Measurements from ENCODE around the gene EXOC2.

DNA sequence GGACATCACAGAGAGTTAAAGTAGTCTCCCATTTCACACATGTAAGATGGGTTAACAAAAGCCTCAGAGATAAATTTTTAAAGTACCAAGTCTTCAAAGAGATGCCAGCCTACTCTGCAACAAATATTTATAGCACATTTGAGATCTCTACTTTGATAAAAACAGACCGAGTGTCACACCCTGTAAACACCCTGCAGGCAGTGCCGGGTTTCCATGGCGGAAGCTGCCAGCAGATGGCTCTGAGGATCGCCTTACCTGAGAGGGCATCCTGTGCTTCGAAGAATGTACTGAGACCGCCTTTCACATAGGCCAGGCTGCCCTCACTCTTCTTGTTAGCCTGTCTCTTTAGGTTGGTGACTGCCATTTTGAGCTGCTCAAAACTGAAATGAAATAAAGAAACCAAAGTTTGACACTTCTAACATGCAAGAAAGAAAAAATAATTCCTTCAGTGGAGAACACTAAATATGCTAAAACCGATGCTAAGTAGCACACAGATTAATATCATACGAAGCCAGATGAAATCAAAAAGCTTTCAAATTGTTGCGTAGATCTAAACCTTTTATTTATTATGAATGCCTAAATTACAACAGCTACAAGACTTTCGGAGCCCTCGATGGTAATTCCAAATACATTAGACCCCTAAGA is 75.4 kb downstream of the EXOC2 start:
- TF ChIP-seq, protein P1, sequence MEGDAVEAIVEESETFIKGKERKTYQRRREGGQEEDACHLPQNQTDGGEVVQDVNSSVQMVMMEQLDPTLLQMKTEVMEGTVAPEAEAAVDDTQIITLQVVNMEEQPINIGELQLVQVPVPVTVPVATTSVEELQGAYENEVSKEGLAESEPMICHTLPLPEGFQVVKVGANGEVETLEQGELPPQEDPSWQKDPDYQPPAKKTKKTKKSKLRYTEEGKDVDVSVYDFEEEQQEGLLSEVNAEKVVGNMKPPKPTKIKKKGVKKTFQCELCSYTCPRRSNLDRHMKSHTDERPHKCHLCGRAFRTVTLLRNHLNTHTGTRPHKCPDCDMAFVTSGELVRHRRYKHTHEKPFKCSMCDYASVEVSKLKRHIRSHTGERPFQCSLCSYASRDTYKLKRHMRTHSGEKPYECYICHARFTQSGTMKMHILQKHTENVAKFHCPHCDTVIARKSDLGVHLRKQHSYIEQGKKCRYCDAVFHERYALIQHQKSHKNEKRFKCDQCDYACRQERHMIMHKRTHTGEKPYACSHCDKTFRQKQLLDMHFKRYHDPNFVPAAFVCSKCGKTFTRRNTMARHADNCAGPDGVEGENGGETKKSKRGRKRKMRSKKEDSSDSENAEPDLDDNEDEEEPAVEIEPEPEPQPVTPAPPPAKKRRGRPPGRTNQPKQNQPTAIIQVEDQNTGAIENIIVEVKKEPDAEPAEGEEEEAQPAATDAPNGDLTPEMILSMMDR (IDR thresholded peaks at IDR 0.05), result no peak
- TF ChIP-seq EZH2 (IDR thresholded peaks at IDR 0.05; ENCODE audit: borderline replicate concordance, insufficient read depth, low read depth, low read length, poor library complexity, severe bottlenecking), result no peak

Data from B cell (primary cell).